HEK293 (cell line): ENCODE measurements around the gene PDXK.

Source experiments
- BCL11A ChIP-seq: fragments of 450-650 bp; formaldehyde crosslinking; IDR thresholded peaks from 2 replicates; pipeline ENCODE4 v1.5.1; 2016; ENCODE audit warnings: low read depth, missing biosample characterization, missing genetic modification characterization
- BCL11B ChIP-seq: fragments of 450-650 bp; formaldehyde crosslinking; IDR thresholded peaks from 2 replicates; pipeline ENCODE4 v1.5.1; 2016; ENCODE audit warnings: low read depth, missing biosample characterization, missing genetic modification characterization
- CTCF ChIP-seq: fragments of 450-650 bp; formaldehyde crosslinking; IDR thresholded peaks from 2 replicates; pipeline ENCODE4 v1.5.1; 2016; ENCODE audit warnings: missing biosample characterization, missing genetic modification characterization
- EGR2 ChIP-seq: fragments of 450-650 bp; formaldehyde crosslinking; IDR thresholded peaks from 2 replicates; pipeline ENCODE4 v1.5.1; 2016; ENCODE audit warnings: low read depth, missing biosample characterization, missing genetic modification characterization
- KLF10 ChIP-seq: fragments of 450-650 bp; IDR thresholded peaks from 2 replicates; pipeline ENCODE4 v1.5.1; 2018; ENCODE audit warnings: missing biosample characterization, mild to moderate bottlenecking, missing genetic modification characterization
- KLF9 ChIP-seq: fragments of 450-650 bp; formaldehyde crosslinking; IDR thresholded peaks from 2 replicates; pipeline ENCODE4 v1.5.1; 2016; ENCODE audit warnings: missing biosample characterization, missing genetic modification characterization, low read depth
- MEIS1 ChIP-seq: sonication (generic); formaldehyde crosslinking; IDR thresholded peaks from 2 replicates; pipeline ENCODE4 v1.8.1; 2022; ENCODE audit warnings: missing genetic modification reagents, mild to moderate bottlenecking, borderline replicate concordance
- PATZ1 ChIP-seq: fragments of 450-650 bp; formaldehyde crosslinking; IDR thresholded peaks from 2 replicates; pipeline ENCODE4 v1.5.1; 2016; ENCODE audit warnings: missing biosample characterization, missing genetic modification characterization
- REPIN1 ChIP-seq: fragments of 450-650 bp; formaldehyde crosslinking; IDR thresholded peaks from 2 replicates; pipeline ENCODE4 v1.5.1; 2017; ENCODE audit warnings: missing biosample characterization, missing genetic modification characterization, low read depth
- SP2 ChIP-seq: fragments of 450-650 bp; formaldehyde crosslinking; IDR thresholded peaks from 2 replicates; pipeline ENCODE4 v1.5.1; 2016; ENCODE audit warnings: missing biosample characterization, missing genetic modification characterization
- SP7 ChIP-seq: fragments of 450-650 bp; formaldehyde crosslinking; IDR thresholded peaks from 2 replicates; pipeline ENCODE4 v1.5.1; 2016; ENCODE audit warnings: missing biosample characterization, missing genetic modification characterization
- ZBTB48 ChIP-seq: fragments of 450-650 bp; formaldehyde crosslinking; IDR thresholded peaks from 2 replicates; pipeline ENCODE4 v1.5.1; 2016; ENCODE audit warnings: missing biosample characterization, missing genetic modification characterization
- ZFHX2 ChIP-seq: fragments of 450-650 bp; formaldehyde crosslinking; conservative IDR thresholded peaks from 2 replicates; pipeline ENCODE4 v1.5.1; 2016; ENCODE audit warnings: missing biosample characterization, missing genetic modification characterization
- ZNF112 ChIP-seq: fragments of 450-650 bp; formaldehyde crosslinking; IDR thresholded peaks from 2 replicates; pipeline ENCODE4 v1.5.0; 2017; ENCODE audit warnings: missing biosample characterization, missing genetic modification characterization
- ZNF148 ChIP-seq: fragments of 450-650 bp; formaldehyde crosslinking; IDR thresholded peaks from 2 replicates; pipeline ENCODE4 v1.5.0; 2017; ENCODE audit warnings: missing biosample characterization, missing genetic modification characterization, borderline replicate concordance
- ZNF18 ChIP-seq: fragments of 450-650 bp; formaldehyde crosslinking; IDR thresholded peaks from 2 replicates; pipeline ENCODE4 v1.5.1; 2016; ENCODE audit warnings: missing biosample characterization, missing genetic modification characterization
- ZNF24 ChIP-seq: fragments of 450-650 bp; formaldehyde crosslinking; IDR thresholded peaks from 2 replicates; pipeline ENCODE4 v1.5.1; 2016; ENCODE audit warnings: missing biosample characterization, missing genetic modification characterization
- ZNF26 ChIP-seq: fragments of 450-650 bp; formaldehyde crosslinking; IDR thresholded peaks from 2 replicates; pipeline ENCODE4 v1.5.1; 2016; ENCODE audit warnings: missing biosample characterization, missing genetic modification characterization
- ZNF311 ChIP-seq: fragments of 450-650 bp; formaldehyde crosslinking; IDR thresholded peaks from 2 replicates; pipeline ENCODE4 v1.5.1; 2017; ENCODE audit warnings: missing biosample characterization, missing genetic modification characterization, borderline replicate concordance
- ZNF37A ChIP-seq: fragments of 450-650 bp; IDR thresholded peaks from 2 replicates; pipeline ENCODE4 v1.5.1; 2018; ENCODE audit warnings: missing biosample characterization, missing genetic modification characterization
- ZNF510 ChIP-seq: fragments of 450-650 bp; formaldehyde crosslinking; IDR thresholded peaks from 2 replicates; pipeline ENCODE4 v1.5.1; 2018; ENCODE audit warnings: mild to moderate bottlenecking, missing genetic modification characterization, missing biosample characterization; ENCODE audit not compliant: insufficient replicate concordance
- ZNF585B ChIP-seq: fragments of 450-650 bp; formaldehyde crosslinking; IDR thresholded peaks from 2 replicates; pipeline ENCODE4 v1.5.1; 2016; ENCODE audit warnings: missing biosample characterization, missing genetic modification characterization
- ZNF621 ChIP-seq: fragments of 450-650 bp; formaldehyde crosslinking; IDR thresholded peaks from 2 replicates; pipeline ENCODE4 v1.5.1; 2017; ENCODE audit warnings: missing biosample characterization, missing genetic modification characterization
- ZNF626 ChIP-seq: fragments of 450-650 bp; sonication (Bioruptor Pico); formaldehyde crosslinking; IDR thresholded peaks from 2 replicates; pipeline ENCODE4 v1.5.1; 2018; ENCODE audit warnings: missing biosample characterization, missing genetic modification characterization, inconsistent platforms
- ZNF629 ChIP-seq: fragments of 450-650 bp; formaldehyde crosslinking; IDR thresholded peaks from 2 replicates; pipeline ENCODE4 v1.5.1; 2017; ENCODE audit warnings: missing biosample characterization, missing genetic modification characterization
- ZNF692 ChIP-seq: fragments of 450-650 bp; formaldehyde crosslinking; IDR thresholded peaks from 2 replicates; pipeline ENCODE4 v1.5.1; 2016; ENCODE audit warnings: missing biosample characterization, missing genetic modification characterization
- ZNF837 ChIP-seq: fragments of 450-650 bp; formaldehyde crosslinking; IDR thresholded peaks from 2 replicates; pipeline ENCODE4 v1.5.1; 2016; ENCODE audit warnings: missing biosample characterization, missing genetic modification characterization
- ZSCAN18 ChIP-seq: fragments of 450-650 bp; formaldehyde crosslinking; IDR thresholded peaks from 2 replicates; pipeline ENCODE4 v1.5.1; 2016; ENCODE audit warnings: missing biosample characterization, missing genetic modification characterization

Gene PDXK

GRCh38 chr21:43789276-43790009 lies 70.5 kb downstream of the PDXK start, which contains the start of gene RRP1 (continued):
- TF ChIP-seq CTCF (tag by site-specific recombination) (peak; percentile 73; the same call in 1 of the 2 replicates), KLF9 (tag by site-specific recombination) (peak; percentile 89), EGR2 (tag by site-specific recombination) (peak; percentile 97), ZSCAN18 (tag by site-specific recombination) (no peak), ZNF148 (no peak), BCL11B (tag by site-specific recombination) (peak; percentile 29; the same call in 1 of the 2 replicates), ZNF311 (tag by site-specific recombination) (no peak), ZNF692 (peak; percentile 88), ZNF621 (tag by site-specific recombination) (no peak), PATZ1 (peak; percentile 83), ZNF37A (no peak), ZNF26 (no peak), ZNF837 (tag by site-specific recombination) (no peak), ZNF24 (tag by site-specific recombination) (no peak), ZNF112 (tag by site-specific recombination) (no peak), ZBTB48 (no peak), ZNF629 (peak; percentile 94), ZFHX2 (tag by site-specific recombination) (peak; percentile 99), REPIN1 (tag by site-specific recombination) (no peak), ZNF510 (no peak), SP2 (peak; percentile 55), SP7 (tag by site-specific recombination) (peak; percentile 51; the same call in 1 of the 2 replicates), ZNF18 (tag by site-specific recombination) (no peak), BCL11A (tag by site-specific recombination) (no peak), MEIS1 (no peak), ZNF585B (tag by site-specific recombination) (no peak), KLF10 (tag by site-specific recombination) (peak; percentile 93), ZNF626 (tag by site-specific recombination) (no peak)
